ENCODE results near the gene RAB23.

The RAB23 gene

DNA sequence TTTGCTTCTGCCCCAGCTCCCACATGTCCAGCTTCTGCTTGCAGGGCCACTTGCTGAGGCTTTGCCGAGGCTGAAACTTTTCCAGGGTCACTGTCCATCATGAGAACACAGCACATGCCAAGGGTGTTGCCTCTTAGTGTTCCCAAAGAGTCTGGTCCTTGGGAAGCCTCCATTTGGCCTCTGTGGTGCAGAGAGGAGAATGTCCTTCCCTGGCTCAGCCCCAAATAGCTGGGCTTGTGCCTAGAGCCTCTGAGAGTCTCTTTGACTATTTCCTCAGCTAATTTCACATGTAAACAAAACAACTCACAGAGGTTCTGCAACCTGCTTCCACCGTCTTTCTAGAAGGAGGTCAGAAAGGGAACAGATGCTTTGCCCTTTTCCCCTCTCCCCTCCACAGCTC is 40.4 kb upstream of the RAB23 start:
- TF ChIP-seq, protein P1, sequence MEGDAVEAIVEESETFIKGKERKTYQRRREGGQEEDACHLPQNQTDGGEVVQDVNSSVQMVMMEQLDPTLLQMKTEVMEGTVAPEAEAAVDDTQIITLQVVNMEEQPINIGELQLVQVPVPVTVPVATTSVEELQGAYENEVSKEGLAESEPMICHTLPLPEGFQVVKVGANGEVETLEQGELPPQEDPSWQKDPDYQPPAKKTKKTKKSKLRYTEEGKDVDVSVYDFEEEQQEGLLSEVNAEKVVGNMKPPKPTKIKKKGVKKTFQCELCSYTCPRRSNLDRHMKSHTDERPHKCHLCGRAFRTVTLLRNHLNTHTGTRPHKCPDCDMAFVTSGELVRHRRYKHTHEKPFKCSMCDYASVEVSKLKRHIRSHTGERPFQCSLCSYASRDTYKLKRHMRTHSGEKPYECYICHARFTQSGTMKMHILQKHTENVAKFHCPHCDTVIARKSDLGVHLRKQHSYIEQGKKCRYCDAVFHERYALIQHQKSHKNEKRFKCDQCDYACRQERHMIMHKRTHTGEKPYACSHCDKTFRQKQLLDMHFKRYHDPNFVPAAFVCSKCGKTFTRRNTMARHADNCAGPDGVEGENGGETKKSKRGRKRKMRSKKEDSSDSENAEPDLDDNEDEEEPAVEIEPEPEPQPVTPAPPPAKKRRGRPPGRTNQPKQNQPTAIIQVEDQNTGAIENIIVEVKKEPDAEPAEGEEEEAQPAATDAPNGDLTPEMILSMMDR (IDR thresholded peaks at IDR 0.05; ENCODE audit: low read depth, low read length): no peak
- DNase-seq (ENCODE audit: extremely low read depth, low read depth): no peak

- no peak for DNase-seq (ENCODE audit: extremely low read depth, low read depth)
- TF ChIP-seq, protein P1 (IDR thresholded peaks at IDR 0.05; ENCODE audit: low read depth, low read length): no peak
These were observed 39.8 kb upstream of the RAB23 start for GRCh38 chr6:57261926-57262325.

DNA sequence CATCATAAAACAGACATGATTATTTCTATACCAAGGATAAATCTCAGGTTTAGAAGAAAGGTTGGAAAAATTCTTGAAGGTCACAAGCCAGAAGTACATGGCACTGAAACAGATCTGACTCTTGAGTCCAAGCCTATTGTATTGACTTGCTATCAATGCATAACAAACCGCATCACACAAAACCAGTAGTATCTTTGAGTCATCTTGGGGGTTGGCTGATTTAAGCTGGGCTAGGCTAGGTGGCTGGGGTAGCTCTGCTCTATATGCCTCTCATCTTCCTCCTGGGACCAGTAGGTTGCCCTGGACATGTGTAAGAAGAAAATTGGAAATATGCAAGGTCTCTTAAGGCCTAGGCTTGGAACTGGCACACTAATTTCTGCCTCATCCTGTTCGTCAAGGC is 37.0 kb upstream of the RAB23 start:
- DNase-seq (ENCODE audit: extremely low read depth, low read depth): no peak
- TF ChIP-seq, protein P1 (IDR thresholded peaks at IDR 0.05; ENCODE audit: low read depth, low read length): no peak

DNA sequence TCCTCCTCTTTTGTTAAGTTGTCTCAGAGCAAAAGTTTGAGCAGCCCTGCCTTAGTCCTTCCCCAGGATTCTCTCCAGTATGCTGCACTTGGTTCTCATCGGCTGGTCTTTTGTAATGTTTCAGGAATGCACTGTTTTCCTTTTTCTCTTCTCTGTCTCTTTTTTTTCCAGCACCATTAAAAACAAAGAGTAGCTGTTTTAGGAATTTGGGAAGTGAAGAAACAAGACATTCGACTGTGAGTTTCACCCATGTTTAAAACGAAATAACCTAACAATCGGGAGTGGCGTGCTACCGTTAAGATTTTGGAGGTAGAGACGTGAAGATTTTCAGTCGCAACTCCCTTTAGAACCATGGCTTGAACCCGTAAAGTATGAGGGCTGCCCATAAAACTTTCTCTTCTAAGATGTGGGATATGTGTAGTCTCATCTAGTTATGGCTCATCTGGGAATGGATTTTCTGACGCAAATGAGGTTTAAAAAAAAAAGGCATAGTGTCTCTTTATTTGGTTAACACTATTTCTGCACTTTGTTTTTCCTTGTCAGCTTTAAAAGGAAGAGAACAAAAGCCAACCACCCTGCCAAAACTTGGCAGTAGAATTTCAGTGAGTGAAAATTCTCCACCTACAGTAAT is 35.9 kb upstream of the RAB23 start:
- no peak for DNase-seq (ENCODE audit: extremely low read depth, low read depth)
- TF ChIP-seq, protein P1 (IDR thresholded peaks at IDR 0.05; ENCODE audit: low read depth, low read length): no peak

- TF ChIP-seq, protein P1 (IDR thresholded peaks at IDR 0.05; ENCODE audit: low read depth, low read length): no peak
- no peak for DNase-seq (ENCODE audit: extremely low read depth, low read depth)
These were observed 34.4 kb upstream of the RAB23 start for GRCh38 chr6:57256541-57256940.

DNA sequence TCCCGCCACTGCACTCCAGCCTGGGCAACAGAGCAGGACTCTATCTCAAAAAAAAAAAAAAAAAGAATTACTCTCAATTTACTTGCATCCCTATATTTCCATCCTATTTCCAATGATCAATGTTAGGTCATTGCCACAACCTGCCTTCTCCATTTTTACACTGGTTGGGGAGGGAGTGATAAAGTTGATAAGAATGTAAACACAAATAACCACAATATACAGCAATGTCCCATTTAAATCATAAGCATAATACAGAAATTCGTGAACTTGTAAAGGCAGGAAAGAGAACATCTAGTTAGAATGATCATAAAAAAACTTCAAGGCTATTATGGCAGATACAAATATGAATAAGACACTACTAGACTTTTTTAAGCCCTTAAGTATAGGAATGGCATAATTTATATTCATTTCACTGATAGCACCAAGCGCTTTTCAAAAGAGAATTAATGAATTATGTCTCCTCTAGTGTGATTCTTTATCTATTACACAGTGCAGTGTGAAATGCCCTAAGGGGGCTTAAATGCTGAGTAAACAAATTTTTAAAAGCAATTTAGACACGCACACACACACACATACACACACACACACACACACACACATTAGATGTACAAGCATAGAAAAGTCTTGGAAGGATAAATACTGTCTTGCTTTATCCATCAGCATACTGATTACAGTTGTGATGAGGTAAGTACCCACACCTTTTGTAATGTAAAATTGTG is 33.5 kb upstream of the RAB23 start:
- DNase-seq (ENCODE audit: extremely low read depth, low read depth): no peak
- TF ChIP-seq, protein P1 (IDR thresholded peaks at IDR 0.05; ENCODE audit: low read depth, low read length): no peak

DNA sequence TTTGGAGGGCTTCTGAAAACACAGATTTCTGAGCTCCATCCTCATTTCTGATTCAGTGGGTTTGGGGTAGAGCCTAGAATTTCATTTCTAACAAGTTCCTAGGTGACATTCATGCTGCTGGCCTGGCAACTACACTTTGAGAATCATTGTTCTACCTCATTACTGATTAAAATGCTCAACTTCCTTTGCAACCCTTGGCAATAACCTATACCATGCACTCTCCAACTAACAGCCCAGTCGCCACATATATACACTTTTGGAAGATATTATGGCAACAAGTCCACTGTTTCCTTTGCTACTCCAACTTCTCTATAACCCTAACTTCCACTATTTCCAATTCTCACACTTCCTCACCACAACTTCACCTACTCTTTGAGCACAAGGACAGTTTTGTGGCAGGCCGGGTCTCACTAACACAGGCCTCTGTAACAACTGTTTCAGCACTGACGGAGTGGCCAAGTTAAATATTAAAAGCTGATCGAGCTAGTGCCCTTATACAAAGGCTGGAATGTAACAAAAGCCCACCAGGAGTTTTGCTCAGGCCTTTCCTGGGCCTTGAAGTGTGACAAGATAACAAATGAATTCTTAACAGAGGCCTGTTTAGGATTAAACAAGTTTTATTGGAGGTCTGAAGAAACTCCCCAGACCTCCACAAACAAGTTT is 32.1 kb upstream of the RAB23 start:
- TF ChIP-seq, protein P1 (IDR thresholded peaks at IDR 0.05; ENCODE audit: low read depth, low read length): no peak
- DNase-seq (ENCODE audit: extremely low read depth, low read depth): no peak
